GM23338 (cell line): Measurements from ENCODE around the gene IPCEF1.
"Not testable (repeated sequence)": the region's sequence is repeated elsewhere in the genome, so short reads cannot be mapped to it uniquely, and the experiment has no call there.

Experiments used
- CREB1 ChIP-seq: fragments of 250-450 bp; sonication (Bioruptor Pico); IDR thresholded peaks from 2 replicates; pipeline ENCODE4 v1.5.0; 2020; ENCODE audit warnings: low read depth, mild to moderate bottlenecking, moderate library complexity
- CTCF ChIP-seq, 2 experiments: fragments of 200-600 bp in 1 of 2; sonication (generic) in 1 of 2; conservative IDR thresholded peaks; 2 replicates each; pipeline versions ENCODE4 v1.5.1 to v1.6.1; 2016 to 2017; ENCODE audit warnings: antibody characterized with exemption in 2 of 2, low read depth in 2 of 2, mild to moderate bottlenecking in 2 of 2, moderate library complexity in 1 of 2
- ETS1 ChIP-seq: IDR thresholded peaks from 2 replicates; pipeline ENCODE4 v1.6.1; 2016; ENCODE audit warnings: antibody characterized with exemption
- EZH2 ChIP-seq: fragments of 200-600 bp; sonication (generic); IDR thresholded peaks from one replicate; pipeline ENCODE4 v1.8.0; 2017; ENCODE audit warnings: antibody characterized with exemption, mild to moderate bottlenecking, low read depth; ENCODE audit not compliant: unreplicated experiment
- EZH2phosphoT487 ChIP-seq: fragments of 200-600 bp; sonication (generic); IDR thresholded peaks from one replicate; pipeline ENCODE4 v1.8.1; 2018; ENCODE audit warnings: antibody characterized with exemption; ENCODE audit not compliant: unreplicated experiment
- JUNB ChIP-seq: IDR thresholded peaks from one replicate; pipeline ENCODE4 v1.6.1; 2016; ENCODE audit warnings: antibody characterized with exemption; ENCODE audit not compliant: unreplicated experiment
- POLR2AphosphoS5 ChIP-seq: IDR thresholded peaks from 2 replicates; pipeline ENCODE4 v1.6.1; 2016; ENCODE audit warnings: antibody characterized with exemption, low read depth

- TF ChIP-seq EZH2; CTCF (conservative IDR thresholded peaks at IDR 0.05; ENCODE audit: low read depth in 2 of 2); POLR2AphosphoS5; JUNB; ETS1; EZH2phosphoT487; CREB1 (CRISPR knock-in tag): not testable (repeated sequence)
Observed at GRCh38 chr6:154327313-154327712, 29.3 kb downstream of the IPCEF1 start.
